Caki2 (cell line): ENCODE data around the gene NXPH4. TPM values are rescaled to one million over a fixed set of nuclear protein-coding genes. Genes with fewer than 3 reads are reported as not detected.

ENCODE experiments used
- DNase-seq: peaks from one replicate; pipeline ENCODE4 v3.0.0-alpha.2; 2015; ENCODE audit warnings: low read depth
- in situ Hi-C: cut with HindIII; loops from 2 replicates; pipeline ENCODE4 v1.10.0; 2016; ENCODE audit warnings: low sequenced_read_pairs, low pct_unique_long_range_greater_than_20kb, mixed read lengths
- total RNA-seq: library from RNA; depleted of rRNA; stranded (reverse); fragments of >200 nt; shearing (Covaris generic); gene quantifications from 2 replicates; pipeline ENCODE4 v1.2.3, GENCODE V29; 2014; ENCODE audit warnings: low replicate concordance

Gene NXPH4
- total RNA-seq, 1 experiment from 2014 or later: 0.54 TPM

DNA sequence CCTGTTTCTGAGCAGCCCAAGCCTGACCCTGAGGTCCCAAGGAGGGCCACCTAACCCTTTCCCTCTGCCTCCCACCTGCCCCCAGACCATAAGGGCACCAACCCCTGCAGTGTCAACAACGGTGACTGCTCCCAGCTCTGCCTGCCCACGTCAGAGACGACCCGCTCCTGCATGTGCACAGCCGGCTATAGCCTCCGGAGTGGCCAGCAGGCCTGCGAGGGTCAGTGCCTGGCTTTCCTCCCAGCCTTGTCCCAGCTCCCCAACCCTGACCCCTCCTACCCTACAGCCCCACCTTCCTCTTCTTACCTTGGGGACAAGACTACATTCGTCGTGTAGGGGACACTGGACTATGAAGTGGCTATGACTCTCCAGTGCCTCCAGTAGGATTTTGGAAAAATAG is 35.5 kb upstream of the NXPH4 start:
- DNase-seq: no peak
- in situ Hi-C loops: no loop called here

DNA sequence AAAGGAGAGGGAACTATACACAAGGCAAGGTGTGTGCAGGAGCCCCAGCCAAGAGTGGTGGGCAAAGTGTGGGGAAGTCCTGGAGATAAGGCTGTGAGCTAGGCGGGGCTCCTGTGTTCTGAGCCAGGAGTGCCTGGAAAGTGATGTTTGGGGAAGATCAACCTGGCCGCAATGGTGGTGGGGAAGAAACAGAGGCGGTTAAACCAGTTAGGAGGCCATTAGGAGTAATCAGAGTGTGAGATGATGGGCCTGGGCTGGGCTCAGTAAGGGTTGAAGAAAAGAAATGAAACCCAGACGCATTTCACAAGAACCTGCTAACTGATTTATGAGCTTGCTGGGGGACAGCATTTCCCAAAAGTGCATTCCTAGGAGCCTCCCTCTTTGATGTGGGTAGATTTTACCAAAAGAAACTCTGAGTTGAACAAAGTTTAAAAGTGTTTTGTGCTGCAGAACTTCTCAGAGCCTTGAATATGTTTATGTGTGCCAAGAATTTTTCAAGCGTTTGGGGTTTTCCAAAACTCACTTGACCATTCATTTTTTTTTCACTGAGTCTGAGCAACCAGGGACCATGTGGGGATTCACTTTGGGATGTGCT is 34.9 kb upstream of the NXPH4 start:
- no peak for DNase-seq
- in situ Hi-C loops: no loop called here

DNA sequence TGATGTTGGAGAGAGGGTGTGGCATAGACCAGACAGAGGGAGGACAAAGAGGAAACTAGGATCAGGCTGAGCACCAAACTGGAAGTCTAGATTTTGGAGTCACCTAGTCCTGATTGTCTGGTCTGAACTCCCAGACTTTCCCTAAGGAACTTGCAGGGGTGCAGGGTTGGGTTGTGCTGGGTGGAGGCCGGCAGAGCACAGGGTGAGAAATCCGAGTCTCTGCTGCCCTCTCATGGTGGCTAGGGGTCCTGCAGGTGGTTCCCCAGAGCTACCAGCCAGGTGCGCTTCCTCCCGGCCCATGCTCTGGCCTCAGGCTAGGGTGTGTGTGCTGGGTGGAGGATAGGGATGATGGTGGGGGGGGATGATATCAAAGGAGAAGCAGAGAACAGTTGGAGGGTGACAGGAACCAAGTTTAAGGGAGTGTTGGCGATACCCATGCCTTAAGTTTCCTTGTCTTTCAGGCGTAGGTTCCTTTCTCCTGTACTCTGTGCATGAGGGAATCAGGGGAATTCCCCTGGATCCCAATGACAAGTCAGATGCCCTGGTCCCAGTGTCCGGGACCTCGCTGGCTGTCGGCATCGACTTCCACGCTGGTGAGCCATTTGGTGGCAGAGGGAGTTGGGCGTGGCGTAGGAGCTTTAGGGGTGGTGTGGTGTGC is 33.5 kb upstream of the NXPH4 start:
- DNase-seq: peak; percentile 69
- in situ Hi-C loops: no loop called here

DNA sequence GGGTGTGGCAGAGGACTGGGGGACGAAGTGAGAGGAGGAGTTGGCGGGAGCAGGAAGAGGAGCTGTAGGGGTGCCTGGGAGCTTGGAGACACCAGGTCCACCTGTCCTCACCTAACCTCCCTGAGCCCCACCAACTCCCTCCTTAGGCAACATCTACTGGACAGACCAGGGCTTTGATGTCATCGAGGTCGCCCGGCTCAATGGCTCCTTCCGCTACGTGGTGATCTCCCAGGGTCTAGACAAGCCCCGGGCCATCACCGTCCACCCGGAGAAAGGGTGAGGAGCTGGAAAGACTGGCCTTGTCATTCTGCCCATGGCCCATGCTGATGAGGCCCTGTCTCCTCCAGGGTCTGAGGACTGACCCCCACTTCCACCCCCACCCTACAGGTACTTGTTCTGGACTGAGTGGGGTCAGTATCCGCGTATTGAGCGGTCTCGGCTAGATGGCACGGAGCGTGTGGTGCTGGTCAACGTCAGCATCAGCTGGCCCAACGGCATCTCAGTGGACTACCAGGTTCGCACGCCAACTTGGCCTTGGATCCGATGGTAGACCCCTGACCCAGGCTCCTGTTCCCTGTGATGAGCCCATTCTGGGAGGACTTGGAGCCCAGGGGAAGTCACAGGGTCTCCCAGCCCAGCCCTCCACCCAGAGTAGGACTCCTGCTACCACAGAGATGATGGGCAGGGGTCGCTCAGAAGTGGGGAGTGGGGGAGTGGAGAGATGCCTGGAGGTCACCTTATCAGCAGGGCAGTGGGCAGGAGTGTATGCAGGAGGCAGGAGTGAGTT is 32.5 kb upstream of the NXPH4 start:
- in situ Hi-C loops: no loop called here

DNA sequence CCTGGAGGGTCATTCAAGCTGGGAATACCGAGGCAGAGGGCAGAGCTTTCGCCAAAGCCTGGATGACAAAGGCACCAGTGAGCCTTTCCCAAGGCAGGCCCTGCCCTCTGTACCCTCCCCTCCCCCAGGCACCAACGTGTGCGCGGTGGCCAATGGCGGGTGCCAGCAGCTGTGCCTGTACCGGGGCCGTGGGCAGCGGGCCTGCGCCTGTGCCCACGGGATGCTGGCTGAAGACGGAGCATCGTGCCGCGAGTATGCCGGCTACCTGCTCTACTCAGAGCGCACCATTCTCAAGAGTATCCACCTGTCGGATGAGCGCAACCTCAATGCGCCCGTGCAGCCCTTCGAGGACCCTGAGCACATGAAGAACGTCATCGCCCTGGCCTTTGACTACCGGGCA is 31.2 kb upstream of the NXPH4 start:
- DNase-seq: no peak
- in situ Hi-C loops: no loop called here

More for the DNA sequence above, 32.5 kb upstream of the NXPH4 start:
- DNase-seq: no peak

DNA sequence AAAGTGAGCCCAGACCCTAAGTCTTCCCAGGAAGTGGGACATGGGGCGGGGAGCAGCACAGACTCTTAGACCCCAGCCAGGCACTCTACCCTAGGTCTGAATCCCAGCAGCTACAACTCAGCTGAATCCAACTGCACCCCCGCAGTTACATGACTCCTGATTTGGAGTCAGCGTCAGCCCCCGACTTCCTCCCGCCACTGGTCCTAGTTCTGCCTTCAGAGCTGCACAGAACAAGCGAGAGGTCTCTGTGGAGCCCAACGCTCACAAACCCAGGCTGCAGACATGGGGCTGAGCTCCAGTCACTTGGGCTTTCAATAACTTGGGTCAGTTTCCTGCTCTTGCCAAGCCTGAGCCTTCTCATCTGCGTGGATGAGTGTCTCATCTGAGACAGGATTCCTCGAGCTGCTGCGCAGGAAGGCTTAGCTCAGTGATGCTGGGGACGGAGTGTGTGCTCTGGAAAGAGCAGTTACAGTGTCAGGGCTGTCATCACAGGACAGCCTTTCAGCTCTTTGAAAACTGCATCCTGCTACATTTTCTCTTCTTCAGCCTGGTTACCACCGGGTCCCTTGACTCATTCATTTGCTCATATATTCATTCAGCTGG is 30.6 kb upstream of the NXPH4 start:
- in situ Hi-C loops: no loop called here
- no peak for DNase-seq

DNA sequence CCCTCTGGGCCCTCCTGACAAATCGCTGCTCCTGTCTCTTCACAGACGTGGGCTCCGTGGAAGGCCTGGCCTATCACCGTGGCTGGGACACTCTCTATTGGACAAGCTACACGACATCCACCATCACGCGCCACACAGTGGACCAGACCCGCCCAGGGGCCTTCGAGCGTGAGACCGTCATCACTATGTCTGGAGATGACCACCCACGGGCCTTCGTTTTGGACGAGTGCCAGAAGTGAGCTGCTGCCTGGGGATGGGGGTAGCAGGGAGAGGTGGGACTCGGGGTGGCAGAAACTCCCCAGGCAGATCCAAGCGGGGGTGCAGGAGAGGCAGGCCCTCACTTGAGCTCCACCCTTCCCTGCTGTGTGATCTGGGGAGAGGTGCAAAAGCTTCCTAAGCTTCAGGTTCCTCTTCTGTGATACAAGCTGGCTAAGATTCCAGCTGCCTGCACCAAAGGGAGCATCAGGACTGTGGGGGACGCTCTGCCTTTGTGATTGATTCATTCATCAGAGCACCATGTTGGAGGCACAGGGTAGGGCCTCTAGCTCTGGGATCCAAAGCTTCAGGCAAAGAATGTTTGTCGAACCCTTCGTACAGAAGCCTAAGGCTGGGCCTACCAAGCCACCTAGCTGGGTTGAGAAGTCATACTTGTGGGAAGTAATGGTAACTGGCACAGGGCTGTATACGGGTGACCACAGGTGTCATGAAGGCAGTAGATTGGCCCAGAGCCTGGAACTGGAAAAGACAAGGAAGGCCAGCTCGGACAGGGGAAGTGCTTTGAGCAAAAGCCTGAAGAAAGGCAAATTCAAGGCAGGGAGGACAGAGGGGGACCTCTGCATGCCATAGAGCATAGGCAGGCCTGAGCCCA is 29.1 kb upstream of the NXPH4 start:
- in situ Hi-C loops: no loop called here
- DNase-seq: no peak

DNA sequence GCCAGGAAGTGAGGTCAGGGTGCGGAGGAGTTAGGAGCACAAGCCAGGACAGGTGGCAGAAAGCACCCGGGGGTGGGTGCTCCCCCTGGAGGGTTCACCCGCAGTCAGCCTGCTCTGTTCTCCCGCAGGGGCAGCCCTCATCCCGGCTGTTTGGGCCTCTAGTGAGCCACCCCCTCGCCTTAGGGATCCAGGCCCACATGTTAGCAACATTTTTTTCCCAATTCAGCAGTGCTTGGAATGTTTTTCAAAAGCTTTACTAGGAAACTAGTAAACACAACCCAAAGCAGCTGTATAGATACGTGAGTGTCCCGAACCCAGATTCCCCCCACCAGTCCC is 28.5 kb upstream of the NXPH4 start:
- in situ Hi-C loops: no loop called here
- DNase-seq: no peak

DNA sequence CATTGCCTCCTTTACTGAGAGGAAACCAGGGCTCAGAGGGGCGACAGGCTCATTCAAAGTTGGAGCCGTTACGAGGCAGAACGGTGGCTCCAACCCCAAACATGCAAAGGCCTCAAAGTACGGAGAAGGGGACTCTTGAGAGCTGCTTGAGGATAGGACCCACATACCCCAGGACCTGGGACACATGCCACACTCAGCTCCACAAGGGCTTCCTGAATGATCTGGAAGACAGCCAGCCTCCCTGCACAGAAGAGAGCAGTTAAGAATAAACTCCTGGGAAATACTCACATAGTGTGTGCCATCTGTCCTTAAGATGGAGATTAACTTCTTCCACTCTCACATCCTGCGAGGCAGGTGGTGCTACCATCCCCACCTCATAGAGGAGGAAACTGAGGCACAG is 26.6 kb upstream of the NXPH4 start:
- in situ Hi-C loops: no loop called here
- DNase-seq: no peak

DNA sequence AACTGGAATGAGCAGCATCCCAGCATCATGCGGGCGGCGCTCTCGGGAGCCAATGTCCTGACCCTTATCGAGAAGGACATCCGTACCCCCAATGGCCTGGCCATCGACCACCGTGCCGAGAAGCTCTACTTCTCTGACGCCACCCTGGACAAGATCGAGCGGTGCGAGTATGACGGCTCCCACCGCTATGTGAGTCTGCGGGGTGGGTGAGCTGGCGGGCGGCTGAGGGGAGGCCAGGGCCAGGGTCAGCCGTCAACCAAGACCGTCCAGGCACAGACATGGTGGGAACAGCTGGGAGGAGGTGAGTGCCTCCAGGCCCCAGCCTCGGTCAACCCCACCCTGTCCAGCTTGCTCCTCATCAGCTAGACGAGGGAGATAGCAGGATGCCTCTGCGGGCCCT is 25.8 kb upstream of the NXPH4 start:
- in situ Hi-C loops: no loop called here
- DNase-seq: no peak

DNA sequence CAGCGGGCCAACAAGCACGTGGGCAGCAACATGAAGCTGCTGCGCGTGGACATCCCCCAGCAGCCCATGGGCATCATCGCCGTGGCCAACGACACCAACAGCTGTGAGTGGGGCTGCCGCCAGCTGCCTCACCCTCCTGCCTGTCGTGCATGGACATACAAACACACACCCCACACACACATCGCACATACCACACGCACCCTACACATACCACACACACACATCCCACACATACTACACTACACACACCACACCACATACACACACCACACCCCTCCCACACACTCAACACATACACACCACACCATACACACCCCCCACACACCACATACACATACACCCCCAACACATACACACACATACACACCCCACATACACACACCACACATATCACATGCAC is 25.2 kb upstream of the NXPH4 start:
- in situ Hi-C loops: no loop called here
- no peak for DNase-seq

DNA sequence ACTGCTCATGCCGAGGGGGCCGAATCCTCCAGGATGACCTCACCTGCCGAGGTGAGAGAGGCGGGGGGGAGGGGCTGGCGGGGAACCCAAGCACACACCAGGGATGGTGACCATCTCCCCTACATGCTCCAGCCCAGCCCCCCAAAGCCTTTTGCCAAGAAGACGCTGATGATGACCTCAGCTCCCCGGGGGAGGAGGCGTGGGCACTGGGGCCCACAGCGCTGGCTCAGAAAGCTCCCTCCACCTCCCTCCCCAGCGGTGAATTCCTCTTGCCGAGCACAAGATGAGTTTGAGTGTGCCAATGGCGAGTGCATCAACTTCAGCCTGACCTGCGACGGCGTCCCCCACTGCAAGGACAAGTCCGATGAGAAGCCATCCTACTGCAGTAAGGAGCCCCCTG is 23.7 kb upstream of the NXPH4 start:
- in situ Hi-C loops: no loop called here
- DNase-seq: no peak

DNA sequence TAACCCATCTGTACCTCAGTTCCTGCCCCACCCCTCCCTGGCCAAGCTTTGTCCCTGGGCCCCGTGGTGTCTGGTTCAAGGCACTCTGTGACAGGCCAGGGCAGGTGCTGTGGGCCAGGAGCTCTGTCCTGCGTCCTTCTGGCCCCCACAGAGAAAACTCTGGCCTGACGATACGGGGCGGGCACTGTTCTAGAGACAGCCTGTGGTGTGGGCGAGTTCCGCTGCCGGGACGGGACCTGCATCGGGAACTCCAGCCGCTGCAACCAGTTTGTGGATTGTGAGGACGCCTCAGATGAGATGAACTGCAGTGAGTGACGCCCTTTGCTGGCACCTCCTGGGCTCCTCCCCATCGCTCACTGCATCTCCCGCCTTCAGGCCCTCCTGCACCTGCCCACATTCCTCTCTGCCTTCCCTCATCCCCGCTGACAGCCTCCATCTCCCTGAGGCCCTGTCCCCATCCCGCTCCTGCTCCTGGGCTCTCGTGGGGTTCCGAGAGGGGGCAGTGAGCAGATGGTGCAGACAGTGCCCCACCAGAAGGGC is 22.8 kb upstream of the NXPH4 start:
- in situ Hi-C loops: no loop called here
- DNase-seq: no peak

DNA sequence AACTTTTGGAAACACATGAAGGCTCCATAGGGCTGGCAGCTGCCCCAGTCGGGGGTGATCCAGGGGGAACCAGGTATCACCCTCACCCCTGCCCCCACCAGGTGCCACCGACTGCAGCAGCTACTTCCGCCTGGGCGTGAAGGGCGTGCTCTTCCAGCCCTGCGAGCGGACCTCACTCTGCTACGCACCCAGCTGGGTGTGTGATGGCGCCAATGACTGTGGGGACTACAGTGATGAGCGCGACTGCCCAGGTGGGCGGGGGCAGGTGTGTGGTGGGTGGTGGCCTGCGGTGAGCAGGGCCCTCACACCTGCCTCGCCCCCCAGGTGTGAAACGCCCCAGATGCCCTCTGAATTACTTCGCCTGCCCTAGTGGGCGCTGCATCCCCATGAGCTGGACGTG is 22.3 kb upstream of the NXPH4 start:
- DNase-seq: no peak
- in situ Hi-C loops: no loop called here

DNA sequence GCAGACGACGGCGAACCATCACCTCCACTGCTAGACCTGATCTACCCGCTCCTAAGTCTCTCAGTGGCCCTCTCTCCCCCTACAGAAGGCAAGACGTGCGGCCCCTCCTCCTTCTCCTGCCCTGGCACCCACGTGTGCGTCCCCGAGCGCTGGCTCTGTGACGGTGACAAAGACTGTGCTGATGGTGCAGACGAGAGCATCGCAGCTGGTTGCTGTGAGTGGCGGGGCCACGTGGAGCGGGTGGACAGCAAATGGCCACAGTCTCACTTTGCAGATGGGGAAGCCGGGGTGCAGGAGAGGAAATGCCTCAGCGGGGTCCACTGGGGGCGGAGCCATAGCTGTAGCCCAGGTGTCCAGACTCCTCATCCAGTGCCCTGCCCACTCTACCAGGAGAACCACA is 21.4 kb upstream of the NXPH4 start:
- no peak for DNase-seq
- in situ Hi-C loops: no loop called here

DNA sequence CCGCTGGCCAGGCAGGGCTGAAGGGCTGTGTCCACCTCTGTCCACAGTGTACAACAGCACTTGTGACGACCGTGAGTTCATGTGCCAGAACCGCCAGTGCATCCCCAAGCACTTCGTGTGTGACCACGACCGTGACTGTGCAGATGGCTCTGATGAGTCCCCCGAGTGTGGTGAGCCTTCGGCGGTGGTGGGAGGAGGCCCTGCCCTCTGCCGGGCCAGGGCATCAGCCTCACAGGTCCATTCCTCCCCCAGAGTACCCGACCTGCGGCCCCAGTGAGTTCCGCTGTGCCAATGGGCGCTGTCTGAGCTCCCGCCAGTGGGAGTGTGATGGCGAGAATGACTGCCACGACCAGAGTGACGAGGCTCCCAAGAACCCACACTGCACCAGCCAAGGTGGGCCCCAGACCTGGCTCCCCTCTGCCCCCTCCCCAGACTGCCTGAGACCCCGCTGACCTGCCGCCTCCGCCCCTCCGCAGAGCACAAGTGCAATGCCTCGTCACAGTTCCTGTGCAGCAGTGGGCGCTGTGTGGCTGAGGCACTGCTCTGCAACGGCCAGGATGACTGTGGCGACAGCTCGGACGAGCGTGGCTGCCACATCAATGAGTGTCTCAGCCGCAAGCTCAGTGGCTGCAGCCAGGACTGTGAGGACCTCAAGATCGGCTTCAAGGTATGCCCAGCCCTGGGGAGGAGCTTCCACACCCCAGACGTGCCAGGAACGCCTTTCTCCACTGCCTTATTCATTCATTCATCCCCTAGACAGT is 20.8 kb upstream of the NXPH4 start:
- in situ Hi-C loops: no loop called here
- no peak for DNase-seq

DNA sequence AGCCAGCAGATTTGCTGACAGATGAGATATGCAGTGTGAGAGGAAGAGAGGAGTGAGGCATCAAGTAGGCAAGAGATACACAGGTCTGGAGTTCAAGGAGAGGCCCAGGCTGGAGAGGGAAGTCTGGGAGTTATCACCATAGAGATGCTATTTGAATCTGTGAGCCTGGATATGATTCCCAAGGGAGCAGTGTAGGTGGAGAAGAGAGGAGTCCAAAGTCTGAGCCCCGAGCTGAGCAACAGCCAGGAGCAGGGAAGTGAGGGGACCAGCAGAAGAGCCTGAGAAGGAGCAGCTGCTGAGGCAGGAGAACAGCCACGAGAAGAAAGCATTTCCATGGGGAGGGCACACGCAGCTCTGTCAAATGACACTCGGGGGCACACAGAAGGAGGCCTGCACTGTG is 20.2 kb upstream of the NXPH4 start:
- no peak for DNase-seq
- in situ Hi-C loops: no loop called here

DNA sequence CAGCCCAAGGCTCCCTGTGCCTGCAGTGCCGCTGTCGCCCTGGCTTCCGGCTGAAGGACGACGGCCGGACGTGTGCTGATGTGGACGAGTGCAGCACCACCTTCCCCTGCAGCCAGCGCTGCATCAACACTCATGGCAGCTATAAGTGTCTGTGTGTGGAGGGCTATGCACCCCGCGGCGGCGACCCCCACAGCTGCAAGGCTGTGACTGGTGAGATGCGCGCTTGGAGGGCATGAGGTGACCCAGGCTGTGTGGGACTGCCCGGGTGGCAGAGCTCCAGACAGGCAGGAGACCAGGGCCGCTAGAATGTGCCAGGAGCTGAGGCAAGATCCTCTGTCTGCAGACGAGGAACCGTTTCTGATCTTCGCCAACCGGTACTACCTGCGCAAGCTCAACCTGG is 19.6 kb upstream of the NXPH4 start:
- DNase-seq: no peak
- in situ Hi-C loops: no loop called here
